GM21717 (cell line): ENCODE measurements around the gene CCL14.

Experiments used
- ATAC-seq: cut with Tn5 transposase; IDR thresholded peaks from one replicate; pipeline ENCODE4 v1.9.1; 2021; ENCODE audit warnings: mild to moderate bottlenecking, moderate library complexity; ENCODE audit not compliant: unreplicated experiment

CCL14 gene

GRCh38 chr17:35991075-35991474 is 4.5 kb upstream of the CCL14 start:
- ATAC-seq, result no peak

GRCh38 chr17:35988164-35988563 is 1.6 kb upstream of the CCL14 start:
- no peak for ATAC-seq

- no peak for ATAC-seq
Measured at GRCh38 chr17:35984140-35984539, 2.4 kb downstream of the CCL14 start.

- ATAC-seq, result no peak
Measured at GRCh38 chr17:35982409-35983191, 3.9 kb downstream of the CCL14 start.

GRCh38 chr17:35981908-35982330 is 4.6 kb downstream of the CCL14 start:
- no peak for ATAC-seq

- ATAC-seq, result no peak
Measured at GRCh38 chr17:35981246-35981645, 5.3 kb downstream of the CCL14 start, which contains the start of gene CCL16. CCL16 (minus strand) TSS chr17:35981497; CDS start chr17:35981420, 77 bp downstream.

GRCh38 chr17:35978346-35978745 is 8.2 kb downstream of the CCL14 start:
- no peak for ATAC-seq

- no peak for ATAC-seq
Measured at GRCh38 chr17:35977509-35977908, 9.0 kb downstream of the CCL14 start.

GRCh38 chr17:35973333-35974260 is 12.9 kb downstream of the CCL14 start:
- no peak for ATAC-seq

GRCh38 chr17:35972945-35973332 is 13.6 kb downstream of the CCL14 start:
- no peak for ATAC-seq

GRCh38 chr17:35972535-35972934 is 14.0 kb downstream of the CCL14 start:
- ATAC-seq, result no peak

- no peak for ATAC-seq
Measured at GRCh38 chr17:35972066-35972465, 14.5 kb downstream of the CCL14 start.

- ATAC-seq, result no peak
Measured at GRCh38 chr17:35969558-35970380, 16.8 kb downstream of the CCL14 start.

- ATAC-seq, result no peak
Measured at GRCh38 chr17:35968520-35969054, 17.9 kb downstream of the CCL14 start.

GRCh38 chr17:35965272-35965671 is 21.3 kb downstream of the CCL14 start:
- no peak for ATAC-seq

- no peak for ATAC-seq
Measured at GRCh38 chr17:35963663-35964062, 22.9 kb downstream of the CCL14 start.

GRCh38 chr17:35953720-35954119 is 32.8 kb downstream of the CCL14 start:
- no peak for ATAC-seq

GRCh38 chr17:35949401-35949800 is 37.1 kb downstream of the CCL14 start:
- ATAC-seq, result no peak

- ATAC-seq, result no peak
Measured at GRCh38 chr17:35948092-35948491, 38.4 kb downstream of the CCL14 start.

GRCh38 chr17:35947156-35947585 is 39.4 kb downstream of the CCL14 start:
- no peak for ATAC-seq

- ATAC-seq, result no peak
Measured at GRCh38 chr17:35944151-35944550, 42.4 kb downstream of the CCL14 start.
